Measurements from ENCODE around the gene TESPA1.

Gene TESPA1, protein sequence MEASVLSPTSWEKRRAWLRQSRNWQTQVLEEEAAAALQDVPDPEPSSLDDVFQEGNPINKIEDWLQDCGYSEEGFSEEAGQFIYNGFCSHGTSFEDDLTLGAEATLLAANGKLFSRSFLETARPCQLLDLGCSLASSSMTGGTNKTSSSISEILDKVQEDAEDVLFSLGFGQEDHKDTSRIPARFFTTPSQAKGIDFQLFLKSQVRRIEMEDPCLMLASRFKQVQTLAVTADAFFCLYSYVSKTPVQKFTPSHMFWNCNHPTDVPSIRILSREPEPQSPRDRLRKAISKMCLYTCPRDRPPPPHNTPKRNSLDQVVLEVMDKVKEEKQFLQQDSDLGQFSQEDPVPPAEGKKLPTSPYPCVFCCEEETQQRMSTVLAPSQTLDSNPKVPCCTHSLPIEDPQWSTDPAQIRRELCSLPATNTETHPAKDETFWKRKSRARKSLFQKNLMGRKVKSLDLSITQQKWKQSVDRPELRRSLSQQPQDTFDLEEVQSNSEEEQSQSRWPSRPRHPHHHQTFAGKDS

DNA sequence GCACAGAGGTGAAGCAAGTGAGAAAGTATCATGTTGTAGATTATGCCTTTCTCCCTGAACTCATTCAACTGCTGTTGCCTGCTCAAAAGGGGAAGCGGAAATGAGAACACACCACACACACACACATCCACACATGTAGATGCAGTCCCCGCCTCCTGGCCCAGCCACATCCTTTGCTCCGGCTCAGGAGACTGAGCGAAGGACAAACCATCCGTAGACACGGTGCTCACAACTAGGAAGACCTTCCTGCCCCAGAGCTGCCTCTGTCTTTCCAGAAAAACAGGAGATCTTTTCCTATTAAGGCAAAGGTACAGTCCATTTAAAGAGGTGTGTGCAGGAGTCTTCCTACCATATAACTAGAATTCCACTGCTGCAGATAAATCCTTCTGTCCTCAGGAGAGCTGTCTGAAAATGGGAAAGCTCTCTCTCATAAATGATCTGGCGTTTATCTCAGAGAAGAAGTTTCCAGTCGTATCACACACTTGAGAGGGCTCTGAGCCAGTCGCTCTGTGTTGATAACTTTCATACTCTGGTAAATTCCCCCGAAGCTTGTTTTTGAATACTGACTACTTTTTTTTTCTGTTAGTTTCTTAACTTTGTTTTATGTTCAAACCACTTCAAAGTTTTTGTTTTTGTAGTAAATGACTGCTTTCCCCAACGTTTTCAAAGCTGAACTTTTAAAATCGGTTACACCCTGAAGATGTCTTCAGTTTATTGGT is at the start of gene TESPA1:
Gene TESPA1, minus strand, starts transcription at position 105 of the 719 bp plus-strand sequence. CDS start 10,200 bp downstream, outside the sequence.
- TF ChIP-seq L3MBTL2 (conservative IDR thresholded peaks at IDR 0.05) (no peak), FOXM1 (IDR thresholded peaks at IDR 0.05; ENCODE audit: borderline replicate concordance) (no peak), CTBP1 (IDR thresholded peaks at IDR 0.05; ENCODE audit: borderline replicate concordance) (no peak), BHLHE40 (IDR thresholded peaks at IDR 0.05; ENCODE audit: borderline replicate concordance) (no peak), ARNT (IDR thresholded peaks at IDR 0.05) (no peak), LEF1 (IDR thresholded peaks at IDR 0.05; ENCODE audit: borderline replicate concordance) (no peak), TARDBP (IDR thresholded peaks at IDR 0.05) (no peak), NFRKB (IDR thresholded peaks at IDR 0.05) (no peak), SP1 (IDR thresholded peaks at IDR 0.05) (no peak), ZNF384 (IDR thresholded peaks at IDR 0.05) (no peak), FOXA1 (IDR thresholded peaks at IDR 0.05) (no peak), FOXK2 (IDR thresholded peaks at IDR 0.05) (no peak), SUZ12 (IDR thresholded peaks at IDR 0.05) (no peak), ELF4 (IDR thresholded peaks at IDR 0.05) (no peak), HDGF (IDR thresholded peaks at IDR 0.05; ENCODE audit: borderline replicate concordance) (no peak)
- TF ChIP-seq, protein P1, sequence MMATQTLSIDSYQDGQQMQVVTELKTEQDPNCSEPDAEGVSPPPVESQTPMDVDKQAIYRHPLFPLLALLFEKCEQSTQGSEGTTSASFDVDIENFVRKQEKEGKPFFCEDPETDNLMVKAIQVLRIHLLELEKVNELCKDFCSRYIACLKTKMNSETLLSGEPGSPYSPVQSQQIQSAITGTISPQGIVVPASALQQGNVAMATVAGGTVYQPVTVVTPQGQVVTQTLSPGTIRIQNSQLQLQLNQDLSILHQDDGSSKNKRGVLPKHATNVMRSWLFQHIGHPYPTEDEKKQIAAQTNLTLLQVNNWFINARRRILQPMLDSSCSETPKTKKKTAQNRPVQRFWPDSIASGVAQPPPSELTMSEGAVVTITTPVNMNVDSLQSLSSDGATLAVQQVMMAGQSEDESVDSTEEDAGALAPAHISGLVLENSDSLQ (IDR thresholded peaks at IDR 0.05) = no peak
- DNase-seq (ENCODE audit: extremely low spot score) = no peak
- CTCF ChIA-PET = no interaction called here
- POLR2A ChIA-PET = no interaction called here

DNA sequence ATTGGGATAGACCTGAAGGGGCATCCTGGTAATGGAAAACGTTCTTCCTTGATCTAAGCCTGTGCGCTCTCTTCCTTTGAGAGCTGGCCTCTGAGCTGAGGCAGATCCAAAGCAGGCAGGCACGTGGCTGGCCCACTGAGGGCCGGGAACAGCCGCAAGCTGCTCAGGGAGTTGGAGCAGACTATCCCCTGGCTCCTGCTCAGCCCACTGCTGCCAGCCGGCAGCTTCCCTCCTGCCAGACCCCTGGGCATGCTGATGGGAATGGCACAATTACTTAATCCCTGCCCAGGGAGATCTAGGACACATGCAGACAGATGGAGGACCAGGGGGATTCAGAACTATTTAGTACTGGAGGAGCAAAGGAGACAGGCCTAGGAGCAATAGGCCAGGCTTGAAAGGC is 49.7 kb upstream of the TESPA1 start:
- TF ChIP-seq CTBP1 (IDR thresholded peaks at IDR 0.05; ENCODE audit: borderline replicate concordance) = no peak
- no peak for TF ChIP-seq SP1 (IDR thresholded peaks at IDR 0.05)
- TF ChIP-seq, protein P1 (IDR thresholded peaks at IDR 0.05) = no peak
- no peak for TF ChIP-seq LEF1 (IDR thresholded peaks at IDR 0.05; ENCODE audit: borderline replicate concordance)
- no peak for TF ChIP-seq FOXK2 (IDR thresholded peaks at IDR 0.05)
- TF ChIP-seq NFRKB (IDR thresholded peaks at IDR 0.05) = no peak
- TF ChIP-seq SUZ12 (IDR thresholded peaks at IDR 0.05) = no peak
- TF ChIP-seq FOXA1 (IDR thresholded peaks at IDR 0.05) = no peak
- no peak for TF ChIP-seq BHLHE40 (IDR thresholded peaks at IDR 0.05; ENCODE audit: borderline replicate concordance)
- no peak for TF ChIP-seq L3MBTL2 (conservative IDR thresholded peaks at IDR 0.05)
- no peak for TF ChIP-seq ELF4 (IDR thresholded peaks at IDR 0.05)
- TF ChIP-seq HDGF (IDR thresholded peaks at IDR 0.05; ENCODE audit: borderline replicate concordance) = no peak
- TF ChIP-seq ARNT (IDR thresholded peaks at IDR 0.05) = no peak
- CTCF ChIA-PET = no interaction called here
- no peak for DNase-seq (ENCODE audit: extremely low spot score)
- POLR2A ChIA-PET = no interaction called here

DNA sequence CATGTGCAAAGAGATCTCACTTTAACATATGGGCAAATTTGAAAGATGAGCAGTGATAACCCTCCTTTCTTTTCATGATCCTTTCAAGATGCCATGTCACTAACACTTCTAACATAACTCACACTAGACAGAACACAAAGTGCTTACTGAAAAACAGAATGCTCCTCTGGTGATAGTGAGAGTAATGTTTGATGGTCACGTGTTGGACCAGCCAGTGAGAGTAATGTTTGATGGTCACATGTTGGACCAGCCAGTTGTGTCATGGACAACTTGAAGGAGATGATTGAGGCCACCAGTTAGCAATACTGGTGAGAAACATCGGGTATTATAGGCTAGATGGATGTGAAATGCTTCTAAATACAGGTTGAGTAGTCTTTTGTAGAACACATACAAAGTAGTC is 40.9 kb upstream of the TESPA1 start:
- no peak for DNase-seq (ENCODE audit: extremely low spot score)
- TF ChIP-seq HDGF (IDR thresholded peaks at IDR 0.05; ENCODE audit: borderline replicate concordance) (no peak), BHLHE40 (IDR thresholded peaks at IDR 0.05; ENCODE audit: borderline replicate concordance) (no peak), FOXM1 (IDR thresholded peaks at IDR 0.05; ENCODE audit: borderline replicate concordance) (no peak), LEF1 (IDR thresholded peaks at IDR 0.05; ENCODE audit: borderline replicate concordance) (no peak)
- TF ChIP-seq, protein P1 (IDR thresholded peaks at IDR 0.05) = no peak
- ChIA-PET CTCF (no interaction called here), POLR2A (no interaction called here)

DNA sequence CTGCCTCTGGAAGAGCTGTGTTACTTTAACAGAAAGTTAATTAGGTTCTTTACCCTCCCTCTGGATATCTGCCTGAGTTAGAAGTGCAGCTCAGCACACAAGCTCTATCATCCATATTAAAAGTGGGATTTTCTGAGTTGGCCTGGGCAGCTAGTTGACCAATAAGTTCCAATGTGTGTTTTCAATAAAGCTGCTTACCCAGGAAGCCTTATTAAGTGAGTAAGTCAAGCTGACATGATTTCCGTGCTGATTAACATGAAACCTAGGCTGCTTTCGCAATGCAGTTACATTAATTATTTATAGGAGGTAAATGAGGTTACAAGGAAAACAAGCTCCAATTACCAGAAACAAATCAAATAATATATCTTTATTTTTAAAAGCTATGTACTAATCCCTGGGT is 40.0 kb upstream of the TESPA1 start:
- TF ChIP-seq FOXK2 (IDR thresholded peaks at IDR 0.05) = no peak
- DNase-seq (ENCODE audit: extremely low spot score) = no peak
- CTCF ChIA-PET = interaction anchor here (0.6 kb wide), 1 partner anchor 22 kb away, joined by 3 read pairs; no protein-coding TSS in a partner anchor
- POLR2A ChIA-PET = no interaction called here

DNA sequence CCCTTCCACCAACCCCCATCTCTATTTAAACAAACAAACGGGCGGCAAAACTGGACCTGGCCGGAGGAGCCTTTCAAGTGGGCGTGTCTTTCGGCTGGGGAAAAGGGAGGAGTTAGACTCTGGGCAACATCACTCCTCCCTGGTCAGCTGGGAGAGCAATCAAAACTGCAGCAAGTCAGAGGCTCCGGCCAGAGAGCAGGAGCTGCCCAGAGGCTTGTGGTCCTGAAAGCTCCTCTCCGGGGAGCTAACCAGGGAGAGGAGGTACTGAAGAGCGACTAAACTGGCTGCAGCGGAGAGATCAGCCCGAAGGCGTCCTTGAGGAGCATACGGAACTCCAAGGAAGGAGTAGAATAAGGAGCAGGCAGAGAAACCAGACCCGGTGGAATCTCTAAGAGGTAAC is 35.2 kb upstream of the TESPA1 start, which contains the start of gene NEUROD4:
Gene NEUROD4, plus strand, starts transcription at position 191 of the 400 bp plus-strand sequence. CDS start 6,466 bp downstream, outside the sequence.
- POLR2A ChIA-PET = no interaction called here
- CTCF ChIA-PET = no interaction called here
- peak; percentile 71 for DNase-seq (ENCODE audit: extremely low spot score)
- no peak for TF ChIP-seq HDGF (IDR thresholded peaks at IDR 0.05; ENCODE audit: borderline replicate concordance)
- TF ChIP-seq, protein P1 (IDR thresholded peaks at IDR 0.05) = 0 out of 2 replicates have a peak, but pooled peaks have one; percentile 37
- TF ChIP-seq BHLHE40 (IDR thresholded peaks at IDR 0.05; ENCODE audit: borderline replicate concordance) = no peak

All from HEK293T (cell line).